SW480 (cell line): ENCODE data around the gene RHOXF1.
"Not testable (repeated sequence)": the region's sequence is repeated elsewhere in the genome, so short reads cannot be mapped to it uniquely, and the experiment has no call there.

Source experiments
- DNase-seq: peaks from one replicate; pipeline ENCODE4 v3.0.0-alpha.2; 2016; ENCODE audit warnings: low spot score

RHOXF1 gene

GRCh38 chrX:120115438-120115963, at the start of gene RHOXF1:
Gene RHOXF1, minus strand, starts transcription at chrX:120115913. Its CDS starts 51 bp downstream, at chrX:120115862.
- DNase-seq, result no peak

GRCh38 chrX:120159086-120159485, 43.4 kb upstream of the RHOXF1 start:
- not testable (repeated sequence) for DNase-seq

DNA sequence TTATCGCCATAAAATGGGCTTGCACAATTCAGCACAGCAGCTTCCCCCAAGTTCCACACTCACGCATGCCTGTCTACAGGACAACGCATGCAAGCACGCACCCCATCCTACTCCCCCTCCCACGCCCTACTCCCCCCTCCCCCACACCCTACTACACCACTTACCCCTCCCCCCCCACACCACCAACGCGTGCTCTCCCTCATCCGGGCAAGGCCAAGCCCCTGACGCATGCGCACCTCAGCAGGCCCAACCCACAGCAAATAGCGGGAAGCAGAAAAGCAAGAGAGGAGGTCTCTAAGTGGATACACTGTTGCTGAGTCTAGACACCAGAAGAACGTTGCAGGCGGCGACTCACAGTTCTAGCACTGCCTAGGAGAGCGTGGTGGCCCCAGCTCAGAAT, 42.6 kb upstream of the RHOXF1 start, which contains the start of gene RHOXF2:
Gene RHOXF2 (plus strand): TSS at position 301 of the 400 bp plus-strand sequence. CDS start 138 bp downstream, outside the sequence.
- not testable (repeated sequence) for DNase-seq

DNA sequence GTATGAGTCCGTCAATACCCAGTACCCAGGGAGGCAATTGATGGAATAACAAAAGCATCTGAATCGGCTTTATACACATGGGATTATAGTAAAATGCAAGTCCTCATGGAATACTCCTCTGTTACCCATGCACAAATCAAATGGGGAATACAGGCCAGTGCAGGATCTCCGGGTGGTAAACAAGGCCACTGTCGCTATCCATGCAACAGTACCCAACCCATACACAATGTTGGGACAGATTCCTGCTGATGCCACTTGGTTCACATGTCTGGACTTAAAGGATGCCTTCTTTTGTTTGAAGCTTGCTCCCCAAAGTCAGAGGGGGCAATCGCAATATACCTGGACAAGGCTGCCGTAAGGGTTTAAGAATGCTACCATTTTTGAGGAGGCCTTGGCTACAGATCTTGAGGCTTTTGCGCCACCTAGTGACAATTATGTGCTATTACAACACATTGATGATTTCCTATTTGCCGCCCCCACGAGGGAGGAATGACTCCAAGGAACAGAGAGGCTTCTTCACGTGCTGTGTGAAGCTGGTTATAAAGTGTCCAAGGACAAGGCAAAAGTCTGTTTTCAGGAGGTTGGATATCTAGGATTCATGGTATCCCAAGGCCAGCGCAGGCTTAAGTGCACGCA, 34.5 kb upstream of the RHOXF1 start:
- DNase-seq, result not testable (repeated sequence)

- no peak for DNase-seq
These were observed 31.8 kb upstream of the RHOXF1 start for GRCh38 chrX:120147537-120147936.

- DNase-seq, result not testable (repeated sequence)
These were observed 30.6 kb upstream of the RHOXF1 start for GRCh38 chrX:120146323-120146722.

GRCh38 chrX:120145295-120145925, 29.7 kb upstream of the RHOXF1 start:
- no peak for DNase-seq

DNA sequence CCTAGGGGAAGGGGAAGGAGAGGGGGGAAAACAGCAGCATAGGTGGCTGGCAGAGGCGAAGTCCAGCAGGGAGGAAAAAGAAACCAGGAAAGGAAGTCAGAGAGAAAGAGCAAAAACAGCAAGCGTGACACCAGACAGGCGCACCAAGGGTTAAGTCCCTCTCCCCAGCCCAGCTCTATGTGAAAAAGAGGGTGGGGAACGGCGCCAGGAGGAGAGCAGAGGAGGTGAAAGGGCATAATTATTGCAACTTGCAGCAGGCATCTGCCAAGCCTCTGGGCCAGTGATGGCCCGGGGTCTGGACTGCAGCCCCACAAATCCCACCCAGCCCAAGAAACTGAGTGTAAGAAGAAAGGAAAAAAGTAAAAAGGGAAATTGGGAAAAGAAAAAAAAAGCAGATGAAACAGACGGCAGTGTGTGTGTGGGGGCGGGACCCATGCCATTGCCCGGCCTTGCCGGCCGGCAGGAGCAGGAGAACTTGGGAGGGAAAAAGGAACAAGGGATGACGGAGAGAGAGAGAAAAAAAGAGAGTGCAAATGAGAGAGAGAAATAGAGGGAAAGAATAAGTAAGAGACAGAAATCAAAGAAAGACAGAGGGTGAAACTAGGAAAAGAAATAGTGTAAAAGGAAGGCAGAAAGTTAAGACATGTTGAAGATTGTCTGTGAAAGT, 28.6 kb upstream of the RHOXF1 start:
- no peak for DNase-seq

GRCh38 chrX:120140293-120140981, 24.7 kb upstream of the RHOXF1 start:
- no peak for DNase-seq

GRCh38 chrX:120137439-120137838, 21.7 kb upstream of the RHOXF1 start:
- no peak for DNase-seq

DNA sequence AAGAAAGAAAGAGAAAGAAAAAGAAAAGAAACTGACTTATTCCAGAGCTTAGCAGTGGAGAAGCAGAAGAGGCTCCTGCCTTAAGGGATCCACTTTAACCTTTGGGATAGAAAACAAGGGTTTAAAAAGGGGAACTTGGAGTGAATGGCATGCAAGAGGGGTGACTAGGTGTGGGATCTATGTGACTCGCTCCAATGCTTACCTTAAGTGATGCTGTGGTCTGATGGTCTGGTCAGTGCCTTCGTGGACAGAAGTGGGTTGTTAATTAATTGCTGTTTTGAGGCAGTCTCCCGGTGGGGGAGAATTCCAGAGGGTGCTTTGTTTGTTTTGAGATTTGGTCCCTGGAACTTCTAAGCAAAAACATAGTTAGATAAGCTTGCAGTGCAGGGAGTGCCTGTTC, 21.1 kb upstream of the RHOXF1 start:
- no peak for DNase-seq

DNA sequence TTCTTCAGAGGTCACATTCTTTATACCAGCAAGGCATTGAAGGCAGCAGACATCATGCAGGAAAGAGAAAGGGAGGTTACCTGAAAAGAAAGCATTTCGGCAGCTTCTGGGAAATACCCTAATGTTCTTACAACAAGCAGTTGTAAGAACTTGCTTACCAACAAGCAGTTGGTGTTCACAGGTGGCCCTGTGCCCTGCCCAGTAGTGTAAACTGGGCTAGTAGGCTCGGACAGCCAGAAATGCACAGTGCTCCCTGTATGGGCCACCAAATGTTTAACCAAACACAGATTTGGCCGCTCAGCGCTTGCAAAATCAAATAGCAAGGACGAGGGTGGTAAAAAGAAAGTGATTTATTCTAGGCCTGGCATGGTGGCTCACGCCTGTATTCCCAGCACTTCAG, 20.4 kb upstream of the RHOXF1 start:
- DNase-seq, result no peak

- DNase-seq, result not testable (repeated sequence)
These were observed 12.7 kb upstream of the RHOXF1 start for GRCh38 chrX:120128306-120128846.

DNA sequence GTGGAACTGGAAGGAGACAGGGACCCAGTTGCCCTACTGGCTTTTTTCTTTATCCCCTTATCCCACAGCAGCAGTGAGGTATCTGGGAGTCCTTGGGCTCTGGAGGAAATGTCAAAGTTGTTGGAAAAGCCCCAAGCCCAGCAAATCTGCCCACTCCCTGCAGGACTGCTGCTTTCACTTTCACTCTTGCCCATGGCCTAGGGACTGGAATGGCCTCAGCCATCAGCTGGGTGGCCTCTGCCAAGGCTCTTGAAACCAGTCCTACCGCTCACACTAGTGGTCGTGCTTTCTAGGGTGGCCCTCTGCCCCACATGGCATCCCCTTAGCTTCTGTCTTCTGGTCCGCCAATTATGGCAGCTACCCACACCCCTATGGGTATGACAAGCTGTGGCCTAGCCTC, 9.7 kb upstream of the RHOXF1 start:
- DNase-seq, result no peak

GRCh38 chrX:120120223-120120622, 4.5 kb upstream of the RHOXF1 start:
- no peak for DNase-seq

GRCh38 chrX:120111611-120112010, 4.1 kb downstream of the RHOXF1 start:
- DNase-seq, result no peak

- DNase-seq, result no peak
These were observed 6.3 kb downstream of the RHOXF1 start for GRCh38 chrX:120109378-120109777.

- DNase-seq, result not testable (repeated sequence)
These were observed 11.0 kb downstream of the RHOXF1 start for GRCh38 chrX:120104707-120105106.

DNA sequence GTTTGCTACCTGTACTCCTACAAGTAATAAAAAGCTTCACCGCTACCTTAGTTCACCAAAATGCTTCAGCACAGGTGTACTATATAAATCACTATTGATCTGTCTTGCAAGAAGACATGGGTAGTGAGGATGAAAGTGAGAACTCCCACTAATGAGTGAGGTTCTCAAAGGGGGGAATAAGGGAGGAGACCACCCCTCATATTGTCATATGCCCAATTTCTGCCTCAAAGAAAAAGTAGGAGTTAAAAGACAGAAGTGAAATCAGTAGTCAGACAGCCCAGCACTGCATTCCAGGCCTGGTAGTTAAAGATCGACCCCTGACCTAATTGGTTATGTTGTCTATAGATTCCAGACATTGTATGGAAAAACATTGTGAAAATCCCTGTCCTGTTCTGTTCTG, 14.7 kb downstream of the RHOXF1 start:
- DNase-seq, result not testable (repeated sequence)

GRCh38 chrX:120090208-120090607, 25.5 kb downstream of the RHOXF1 start:
- no peak for DNase-seq

- no peak for DNase-seq
These were observed 28.3 kb downstream of the RHOXF1 start for GRCh38 chrX:120087289-120088017.
